ENCODE data around the gene LAT.
"Not testable (repeated sequence)": the region's sequence is repeated elsewhere in the genome, so short reads cannot be mapped to it uniquely, and the experiment has no call there.

LAT gene

GRCh38 chr16:28964072-28964471 lies 20.8 kb upstream of the LAT start:
- H3K27ac Mint-ChIP-seq, result no peak overlapping the region
- peaks cover 2 to 6% of the 10 kb centered on the region in 2 donors for H3K4me1 Mint-ChIP-seq
- H3K36me3 Mint-ChIP-seq, result peaks cover 38 to 45% of the 10 kb centered on the region in 2 donors
- H3K9me3 Mint-ChIP-seq, result no peaks in the 10 kb centered on the region
- no peak for ATAC-seq (replicated peaks)
- no peaks in the 10 kb centered on the region for H3K27me3 Mint-ChIP-seq
- DNase-seq, result no peak
- H3K4me3 Mint-ChIP-seq, result no peak overlapping the region

GRCh38 chr16:28964496-28964895 lies 20.4 kb upstream of the LAT start:
- peaks cover 38 to 42% of the 10 kb centered on the region in 2 donors for H3K36me3 Mint-ChIP-seq
- H3K27me3 Mint-ChIP-seq, result no peaks in the 10 kb centered on the region
- H3K4me3 Mint-ChIP-seq, result no peak overlapping the region
- no peaks in the 10 kb centered on the region for H3K9me3 Mint-ChIP-seq
- DNase-seq (no peak), ATAC-seq (replicated peaks) (no peak)
- H3K4me1 Mint-ChIP-seq, result peaks cover 2 to 6% of the 10 kb centered on the region in 2 donors
- no peak overlapping the region for H3K27ac Mint-ChIP-seq

- H3K27ac Mint-ChIP-seq, result no peak overlapping the region
- no peak for ATAC-seq (replicated peaks)
Measured at GRCh38 chr16:28967156-28967555, 17.7 kb upstream of the LAT start.

GRCh38 chr16:28969696-28970095 lies 15.2 kb upstream of the LAT start:
- not testable (repeated sequence) for H3K27me3 Mint-ChIP-seq, H3K4me3 Mint-ChIP-seq, H3K27ac Mint-ChIP-seq

More at GRCh38 chr16:28967156-28967555, 17.7 kb upstream of the LAT start:
- Mint-ChIP-seq H3K4me1 (peaks cover 0 to 2% of the 10 kb centered on the region in 2 donors), H3K4me3 (no peak overlapping the region), H3K9me3 (no peaks in the 10 kb centered on the region), H3K36me3 (peaks cover 26 to 27% of the 10 kb centered on the region in 2 donors), H3K27me3 (no peaks in the 10 kb centered on the region)
- no peak for DNase-seq

GRCh38 chr16:28974007-28974436 lies 10.8 kb upstream of the LAT start:
- ATAC-seq (replicated peaks) (peak; percentile 22 to 30), DNase-seq (peak; percentile 14)
- peaks cover 11 to 18% of the 10 kb centered on the region in 2 donors for H3K36me3 Mint-ChIP-seq
- H3K4me1 Mint-ChIP-seq, result peaks cover 21 to 42% of the 10 kb centered on the region in 2 donors
- H3K4me3 Mint-ChIP-seq, result peak overlapping the region; percentile 93 to 98
- peak overlapping the region; percentile 100 for H3K27ac Mint-ChIP-seq
- H3K27me3 Mint-ChIP-seq, result no peaks in the 10 kb centered on the region
- H3K9me3 Mint-ChIP-seq, result no peaks in the 10 kb centered on the region

More at GRCh38 chr16:28969696-28970095, 15.2 kb upstream of the LAT start:
- peaks cover 15% of the 10 kb centered on the region in 2 donors for H3K36me3 Mint-ChIP-seq
- DNase-seq; H3K9me3 Mint-ChIP-seq; ATAC-seq (replicated peaks); H3K4me1 Mint-ChIP-seq: not testable (repeated sequence)

GRCh38 chr16:28974437-28975157 lies 10.3 kb upstream of the LAT start, which contains the start of gene SPNS1:
Gene SPNS1, plus strand, starts transcription at chr16:28974778. Its CDS starts 374 bp downstream, at chr16:28975152.
- H3K36me3 Mint-ChIP-seq, result peaks cover 10 to 22% of the 10 kb centered on the region in 2 donors
- H3K4me1 Mint-ChIP-seq, result peaks cover 21 to 42% of the 10 kb centered on the region in 2 donors
- ATAC-seq (replicated peaks) (peak; percentile 92 to 95), DNase-seq (peak; percentile 96)
- H3K27me3 Mint-ChIP-seq, result no peaks in the 10 kb centered on the region
- no peaks in the 10 kb centered on the region for H3K9me3 Mint-ChIP-seq
- peak within 1 kb of the TSS; percentile 93 to 98 for H3K4me3 Mint-ChIP-seq
- H3K27ac Mint-ChIP-seq, result peak within 1 kb of the TSS; percentile 100

GRCh38 chr16:28975158-28975599 lies 9.7 kb upstream of the LAT start:
- H3K27ac Mint-ChIP-seq, result peak overlapping the region; percentile 100

GRCh38 chr16:28977703-28978662 lies 6.9 kb upstream of the LAT start:
- no peak for DNase-seq
- H3K4me3 Mint-ChIP-seq, result no peak overlapping the region
- H3K27ac Mint-ChIP-seq, result no peak overlapping the region
- H3K27me3 Mint-ChIP-seq, result no peaks in the 10 kb centered on the region
- ATAC-seq (replicated peaks), result no peak
- peaks cover 33 to 45% of the 10 kb centered on the region in 2 donors for H3K36me3 Mint-ChIP-seq
- peaks cover 5 to 6% of the 10 kb centered on the region in 2 donors for H3K9me3 Mint-ChIP-seq
- H3K4me1 Mint-ChIP-seq, result peaks cover 24 to 42% of the 10 kb centered on the region in 2 donors

More at GRCh38 chr16:28975158-28975599, 9.7 kb upstream of the LAT start:
- H3K36me3 Mint-ChIP-seq, result peaks cover 8 to 22% of the 10 kb centered on the region in 2 donors
- no peaks in the 10 kb centered on the region for H3K27me3 Mint-ChIP-seq
- no peaks in the 10 kb centered on the region for H3K9me3 Mint-ChIP-seq
- H3K4me1 Mint-ChIP-seq, result peaks cover 21 to 42% of the 10 kb centered on the region in 2 donors
- DNase-seq (no peak), ATAC-seq (replicated peaks) (peak; percentile 4 to 16)
- peak overlapping the region; percentile 93 to 98 for H3K4me3 Mint-ChIP-seq

- H3K36me3 Mint-ChIP-seq, result peaks cover 51 to 58% of the 10 kb centered on the region in 2 donors
Measured at GRCh38 chr16:28980330-28980729, 4.5 kb upstream of the LAT start.

GRCh38 chr16:28980929-28981328 lies 3.9 kb upstream of the LAT start:
- peaks cover 5 to 6% of the 10 kb centered on the region in 2 donors for H3K9me3 Mint-ChIP-seq

More at GRCh38 chr16:28980330-28980729, 4.5 kb upstream of the LAT start:
- not testable (repeated sequence) for H3K27ac Mint-ChIP-seq; H3K4me3 Mint-ChIP-seq; DNase-seq; ATAC-seq (replicated peaks); H3K9me3 Mint-ChIP-seq; H3K27me3 Mint-ChIP-seq
- H3K4me1 Mint-ChIP-seq, result peaks cover 31 to 51% of the 10 kb centered on the region in 2 donors

GRCh38 chr16:28981517-28981916 lies 3.3 kb upstream of the LAT start:
- ATAC-seq (replicated peaks), result peak in 1 of 2 donors; percentile 33
- H3K36me3 Mint-ChIP-seq, result peaks cover 62 to 67% of the 10 kb centered on the region in 2 donors
- peaks cover 5 to 6% of the 10 kb centered on the region in 2 donors for H3K9me3 Mint-ChIP-seq
- H3K27me3 Mint-ChIP-seq, result no peaks in the 10 kb centered on the region
- H3K4me3 Mint-ChIP-seq, result no peak overlapping the region
- H3K4me1 Mint-ChIP-seq, result peaks cover 27 to 45% of the 10 kb centered on the region in 2 donors
- DNase-seq, result no peak
- no peak overlapping the region for H3K27ac Mint-ChIP-seq

More at GRCh38 chr16:28980929-28981328, 3.9 kb upstream of the LAT start:
- H3K4me1 Mint-ChIP-seq, result peaks cover 29 to 50% of the 10 kb centered on the region in 2 donors
- no peak for DNase-seq
- H3K27ac Mint-ChIP-seq, result no peak overlapping the region
- H3K27me3 Mint-ChIP-seq, result no peaks in the 10 kb centered on the region
- ATAC-seq (replicated peaks), result no peak
- H3K36me3 Mint-ChIP-seq, result peaks cover 57 to 64% of the 10 kb centered on the region in 2 donors
- no peak overlapping the region for H3K4me3 Mint-ChIP-seq

- no peak for ATAC-seq (replicated peaks)
- H3K36me3 Mint-ChIP-seq, result peaks cover 68 to 75% of the 10 kb centered on the region in 2 donors
- H3K27me3 Mint-ChIP-seq, result no peaks in the 10 kb centered on the region
- peaks cover 23 to 40% of the 10 kb centered on the region in 2 donors for H3K4me1 Mint-ChIP-seq
- DNase-seq, result no peak
- H3K4me3 Mint-ChIP-seq, result no peak overlapping the region
- H3K27ac Mint-ChIP-seq, result no peak overlapping the region
- H3K9me3 Mint-ChIP-seq, result peaks cover 10% of the 10 kb centered on the region in 2 donors
Measured at GRCh38 chr16:28982418-28982817, 2.4 kb upstream of the LAT start.

- no peaks in the 10 kb centered on the region for H3K27me3 Mint-ChIP-seq
- H3K4me3 Mint-ChIP-seq, result no peak overlapping the region
- H3K4me1 Mint-ChIP-seq, result peaks cover 22 to 34% of the 10 kb centered on the region in 2 donors
- peaks cover 72 to 77% of the 10 kb centered on the region in 2 donors for H3K36me3 Mint-ChIP-seq
- no peak for ATAC-seq (replicated peaks)
- peaks cover 10 to 12% of the 10 kb centered on the region in 2 donors for H3K9me3 Mint-ChIP-seq
- no peak for DNase-seq
- H3K27ac Mint-ChIP-seq, result no peak overlapping the region
Measured at GRCh38 chr16:28982949-28983348, 1.9 kb upstream of the LAT start.

GRCh38 chr16:28983644-28984043 lies 1.2 kb upstream of the LAT start:
- Mint-ChIP-seq H3K4me3 (no peak overlapping the region), H3K9me3 (peaks cover 10 to 12% of the 10 kb centered on the region in 2 donors), H3K4me1 (peaks cover 16 to 27% of the 10 kb centered on the region in 2 donors), H3K36me3 (peaks cover 69 to 75% of the 10 kb centered on the region in 2 donors), H3K27me3 (no peaks in the 10 kb centered on the region), H3K27ac (no peak overlapping the region)
- DNase-seq (no peak), ATAC-seq (replicated peaks) (no peak)

Data from stimulated activated naive B cell treated with anti-CD40 and anti-IgM and Interleukin-4, amounts not matched to agents 10 μg/mL and 1 μg/mL and 100 μg/mL, for 72 hours (primary cell).